ENCODE measurements around the gene ARX. TPM values are rescaled to one million over a fixed set of nuclear protein-coding genes. Genes with fewer than 3 reads are reported as not detected.

ARX gene
- polyA plus RNA-seq, 3 donors: not detected

GRCh38 chrX:25016938-25017598 lies 1.3 kb upstream of the ARX start:
- H3K4me3 ChIP-seq (replicated peaks in 1 of 3; ENCODE audit: low read depth in 2 of 3, low read length in 3 of 3): no peak overlapping the region
- no peak overlapping the region for H3K27ac ChIP-seq (ENCODE audit: low read depth in 1 of 2, low read length in 2 of 2)
- DNase-seq: no peak
- H3K36me3 ChIP-seq (replicated peaks in 1 of 2; ENCODE audit: control insufficient read depth in 1 of 2, insufficient read depth in 2 of 2, low read length in 2 of 2): no peaks in the 10 kb centered on the region
- no peak overlapping the region for H3K4me2 ChIP-seq (replicated peaks; ENCODE audit: extremely low read depth, low read length, poor library complexity, severe bottlenecking)
- WGBS (ENCODE audit: insufficient coverage): no CpG with 5 or more reads among the region's 17 CpGs
- Mint-ChIP-seq H3K4me3 (peak overlapping the region; percentile 51 to 84), H3K4me1 (peaks cover 48% of the 10 kb centered on the region), H3K9me3 (peaks cover 0 to 58% (median 48%) of the 10 kb centered on the region in 7 donors), H3K36me3 (peaks cover 0 to 11% of the 10 kb centered on the region in 2 donors), H3K27ac (no peak overlapping the region), H3K27me3 (ENCODE audit: low read depth in 3 of 3) (peaks cover 81 to 91% (median 88%) of the 10 kb centered on the region in 3 donors)
- peaks cover 65 to 93% of the 10 kb centered on the region in 2 donors for H3K27me3 ChIP-seq (ENCODE audit: control insufficient read depth in 2 of 2, insufficient read depth in 2 of 2, low read length in 2 of 2)
- intact Hi-C loops (cut with micrococcal nuclease): no loop called here
- no peak for TF ChIP-seq CTCF (IDR thresholded peaks at IDR 0.05)
- no peaks in the 10 kb centered on the region for H4K20me1 ChIP-seq (ENCODE audit: insufficient read depth, low read length)
- H3K9me3 ChIP-seq (replicated peaks in 1 of 2; ENCODE audit: control insufficient read depth in 1 of 2, insufficient read depth in 1 of 2, low read length in 2 of 2): peaks cover 0 to 58% of the 10 kb centered on the region in 2 donors
- no peaks in the 10 kb centered on the region for H3K79me2 ChIP-seq (ENCODE audit: insufficient read depth, low read length)
- H2AFZ ChIP-seq (ENCODE audit: insufficient read depth, low read depth, low read length, poor library complexity, severe bottlenecking): no peak overlapping the region
- H3K4me1 ChIP-seq (ENCODE audit: control insufficient read depth in 1 of 2, insufficient read depth in 2 of 2, low read length in 2 of 2): peaks cover 28% of the 10 kb centered on the region in 2 donors
- no peak overlapping the region for H3K9ac ChIP-seq (ENCODE audit: insufficient read depth, low read length, poor library complexity, severe bottlenecking)

- Histone ChIP-seq H3K9me3 (replicated peaks in 1 of 2; ENCODE audit: control insufficient read depth in 1 of 2, insufficient read depth in 1 of 2, low read length in 2 of 2) (peaks cover 0 to 59% of the 10 kb centered on the region in 2 donors), H3K4me2 (replicated peaks; ENCODE audit: extremely low read depth, low read length, poor library complexity, severe bottlenecking) (no peak overlapping the region), H4K20me1 (ENCODE audit: insufficient read depth, low read length) (no peaks in the 10 kb centered on the region), H3K27ac (ENCODE audit: low read depth in 1 of 2, low read length in 2 of 2) (no peak overlapping the region), H3K27me3 (ENCODE audit: control insufficient read depth in 2 of 2, insufficient read depth in 2 of 2, low read length in 2 of 2) (peaks cover 62 to 93% of the 10 kb centered on the region in 2 donors), H3K4me3 (replicated peaks in 1 of 3; ENCODE audit: low read depth in 2 of 3, low read length in 3 of 3) (no peak overlapping the region), H3K36me3 (replicated peaks in 1 of 2; ENCODE audit: control insufficient read depth in 1 of 2, insufficient read depth in 2 of 2, low read length in 2 of 2) (no peaks in the 10 kb centered on the region), H3K9ac (ENCODE audit: insufficient read depth, low read length, poor library complexity, severe bottlenecking) (no peak overlapping the region), H3K4me1 (ENCODE audit: control insufficient read depth in 1 of 2, insufficient read depth in 2 of 2, low read length in 2 of 2) (peaks cover 27 to 28% of the 10 kb centered on the region in 2 donors), H3K79me2 (ENCODE audit: insufficient read depth, low read length) (no peaks in the 10 kb centered on the region), H2AFZ (ENCODE audit: insufficient read depth, low read depth, low read length, poor library complexity, severe bottlenecking) (no peak overlapping the region)
- TF ChIP-seq CTCF (IDR thresholded peaks at IDR 0.05): no peak
- Mint-ChIP-seq H3K9me3 (peaks cover 0 to 56% (median 41%) of the 10 kb centered on the region in 7 donors), H3K4me1 (peaks cover 41% of the 10 kb centered on the region), H3K27me3 (ENCODE audit: low read depth in 3 of 3) (peaks cover 79 to 91% (median 88%) of the 10 kb centered on the region in 3 donors), H3K4me3 (peak overlapping the region in 1 of 2 donors; percentile 84), H3K36me3 (peaks cover 0 to 6% of the 10 kb centered on the region in 2 donors), H3K27ac (no peak overlapping the region)
- no peak for DNase-seq
- intact Hi-C loops (cut with micrococcal nuclease): no loop called here
- WGBS (ENCODE audit: insufficient coverage): 17% methylated on average over 13 of the region's 20 CpGs
Measured at GRCh38 chrX:25016361-25016671, 551 bp upstream of the ARX start.

All from CD14-positive monocyte (primary cell).